ENCODE data around the gene ANAPC15. TPM values are rescaled to one million over a fixed set of nuclear protein-coding genes. Genes with fewer than 3 reads are reported as not detected.

The ANAPC15 gene
- total RNA-seq, 1 experiment from 2014 or later, result 75.4 TPM

DNA sequence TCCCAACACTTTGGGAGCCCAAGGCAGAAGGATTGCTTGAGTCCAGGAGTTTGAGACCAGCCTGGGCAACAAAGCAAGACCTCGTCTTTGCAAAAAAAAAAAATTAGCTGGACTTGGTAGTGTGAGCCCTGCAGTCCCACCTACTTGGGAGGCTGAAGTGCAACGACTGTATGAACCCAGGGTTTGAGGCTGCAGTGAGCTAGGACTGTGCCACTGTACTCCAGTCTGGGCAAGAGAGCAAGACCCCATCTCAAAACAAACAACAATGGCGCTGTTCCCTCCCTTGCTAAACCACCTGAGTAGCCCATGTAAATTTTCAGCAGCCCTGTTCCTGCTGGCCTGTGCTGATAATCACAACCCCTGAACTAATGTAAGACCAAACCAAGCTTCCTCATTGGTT lies 12.5 kb downstream of the ANAPC15 start:
- ChIA-PET POLR2A (no interaction called here), CTCF (interaction anchor here (1.2 to 3.4 kb wide), 3 partner anchors 9 to 139 kb away, joined by 3 to 18 read pairs (median 10); no protein-coding TSS in a partner anchor)
- Mint-ChIP-seq H3K9me3 (no peaks in the 10 kb centered on the region), H3K27ac (no peak overlapping the region), H3K27me3 (ENCODE audit: low read depth) (no peaks in the 10 kb centered on the region), H3K4me1 (peaks cover 27% of the 10 kb centered on the region), H3K36me3 (peaks cover 22% of the 10 kb centered on the region), H3K4me3 (no peak overlapping the region)
- no peak for ATAC-seq
- no peak for TF ChIP-seq JUN (CRISPR knock-in tag; IDR thresholded peaks at IDR 0.05)
- no peak for TF ChIP-seq JAZF1 (CRISPR knock-in tag; IDR thresholded peaks at IDR 0.05)
- TF ChIP-seq TEAD1 (CRISPR knock-in tag; IDR thresholded peaks at IDR 0.05), result no peak
- TF ChIP-seq, protein P1, sequence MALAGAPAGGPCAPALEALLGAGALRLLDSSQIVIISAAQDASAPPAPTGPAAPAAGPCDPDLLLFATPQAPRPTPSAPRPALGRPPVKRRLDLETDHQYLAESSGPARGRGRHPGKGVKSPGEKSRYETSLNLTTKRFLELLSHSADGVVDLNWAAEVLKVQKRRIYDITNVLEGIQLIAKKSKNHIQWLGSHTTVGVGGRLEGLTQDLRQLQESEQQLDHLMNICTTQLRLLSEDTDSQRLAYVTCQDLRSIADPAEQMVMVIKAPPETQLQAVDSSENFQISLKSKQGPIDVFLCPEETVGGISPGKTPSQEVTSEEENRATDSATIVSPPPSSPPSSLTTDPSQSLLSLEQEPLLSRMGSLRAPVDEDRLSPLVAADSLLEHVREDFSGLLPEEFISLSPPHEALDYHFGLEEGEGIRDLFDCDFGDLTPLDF (CRISPR knock-in tag; IDR thresholded peaks at IDR 0.05), result no peak
- no peak for TF ChIP-seq FOXK1 (CRISPR knock-in tag; IDR thresholded peaks at IDR 0.05)
- no peak for TF ChIP-seq RELA (CRISPR knock-in tag; IDR thresholded peaks at IDR 0.05; ENCODE audit: borderline replicate concordance)
- TF ChIP-seq, protein P2, sequence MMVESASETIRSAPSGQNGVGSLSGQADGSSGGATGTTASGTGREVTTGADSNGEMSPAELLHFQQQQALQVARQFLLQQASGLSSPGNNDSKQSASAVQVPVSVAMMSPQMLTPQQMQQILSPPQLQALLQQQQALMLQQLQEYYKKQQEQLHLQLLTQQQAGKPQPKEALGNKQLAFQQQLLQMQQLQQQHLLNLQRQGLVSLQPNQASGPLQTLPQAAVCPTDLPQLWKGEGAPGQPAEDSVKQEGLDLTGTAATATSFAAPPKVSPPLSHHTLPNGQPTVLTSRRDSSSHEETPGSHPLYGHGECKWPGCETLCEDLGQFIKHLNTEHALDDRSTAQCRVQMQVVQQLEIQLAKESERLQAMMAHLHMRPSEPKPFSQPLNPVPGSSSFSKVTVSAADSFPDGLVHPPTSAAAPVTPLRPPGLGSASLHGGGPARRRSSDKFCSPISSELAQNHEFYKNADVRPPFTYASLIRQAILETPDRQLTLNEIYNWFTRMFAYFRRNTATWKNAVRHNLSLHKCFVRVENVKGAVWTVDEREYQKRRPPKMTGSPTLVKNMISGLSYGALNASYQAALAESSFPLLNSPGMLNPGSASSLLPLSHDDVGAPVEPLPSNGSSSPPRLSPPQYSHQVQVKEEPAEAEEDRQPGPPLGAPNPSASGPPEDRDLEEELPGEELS (CRISPR knock-in tag; IDR thresholded peaks at IDR 0.05), result no peak
- no peak for TF ChIP-seq TP53 (CRISPR knock-in tag; IDR thresholded peaks at IDR 0.05)
- TF ChIP-seq, protein P3, sequence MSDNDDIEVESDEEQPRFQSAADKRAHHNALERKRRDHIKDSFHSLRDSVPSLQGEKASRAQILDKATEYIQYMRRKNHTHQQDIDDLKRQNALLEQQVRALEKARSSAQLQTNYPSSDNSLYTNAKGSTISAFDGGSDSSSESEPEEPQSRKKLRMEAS (CRISPR knock-in tag; IDR thresholded peaks at IDR 0.05), result no peak
- no peak for TF ChIP-seq ZNF423 (CRISPR knock-in tag; IDR thresholded peaks at IDR 0.05)
- TF ChIP-seq, protein P4, sequence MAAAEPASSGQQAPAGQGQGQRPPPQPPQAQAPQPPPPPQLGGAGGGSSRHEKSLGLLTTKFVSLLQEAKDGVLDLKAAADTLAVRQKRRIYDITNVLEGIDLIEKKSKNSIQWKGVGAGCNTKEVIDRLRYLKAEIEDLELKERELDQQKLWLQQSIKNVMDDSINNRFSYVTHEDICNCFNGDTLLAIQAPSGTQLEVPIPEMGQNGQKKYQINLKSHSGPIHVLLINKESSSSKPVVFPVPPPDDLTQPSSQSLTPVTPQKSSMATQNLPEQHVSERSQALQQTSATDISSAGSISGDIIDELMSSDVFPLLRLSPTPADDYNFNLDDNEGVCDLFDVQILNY (CRISPR knock-in tag; IDR thresholded peaks at IDR 0.05), result no peak
- no peak for TF ChIP-seq NFYB (CRISPR knock-in tag; conservative IDR thresholded peaks at IDR 0.05; ENCODE audit: low read depth)
- no peak for DNase-seq (ENCODE audit: low spot score)

DNA sequence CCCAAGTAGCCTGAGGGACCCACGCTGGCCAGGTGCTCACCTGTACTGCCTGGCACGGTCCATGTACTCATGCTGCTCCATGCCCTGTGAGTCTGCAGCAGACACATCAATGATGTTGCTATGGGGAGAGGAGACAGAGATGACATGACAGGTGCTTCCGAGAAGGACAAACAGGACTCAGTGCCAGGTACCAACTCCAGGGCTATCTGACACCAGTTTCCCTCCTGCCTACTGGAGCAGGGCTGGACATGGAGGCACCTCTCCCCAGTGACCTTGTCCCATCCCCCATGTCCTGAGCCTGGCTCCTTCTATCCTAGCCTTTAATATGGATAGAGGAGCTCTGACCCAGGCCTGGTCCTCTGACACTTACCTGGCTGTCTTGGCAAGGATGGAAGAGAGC lies 13.8 kb downstream of the ANAPC15 start:
- no peak for DNase-seq (ENCODE audit: low spot score)
- H3K9me3 Mint-ChIP-seq, result no peaks in the 10 kb centered on the region
- no peak overlapping the region for H3K27ac Mint-ChIP-seq
- peaks cover 22% of the 10 kb centered on the region for H3K36me3 Mint-ChIP-seq
- no peak for TF ChIP-seq SMAD4 (CRISPR knock-in tag; IDR thresholded peaks at IDR 0.05)
- no peak for TF ChIP-seq MYBL2 (CRISPR knock-in tag; IDR thresholded peaks at IDR 0.05)
- TF ChIP-seq, protein P5, sequence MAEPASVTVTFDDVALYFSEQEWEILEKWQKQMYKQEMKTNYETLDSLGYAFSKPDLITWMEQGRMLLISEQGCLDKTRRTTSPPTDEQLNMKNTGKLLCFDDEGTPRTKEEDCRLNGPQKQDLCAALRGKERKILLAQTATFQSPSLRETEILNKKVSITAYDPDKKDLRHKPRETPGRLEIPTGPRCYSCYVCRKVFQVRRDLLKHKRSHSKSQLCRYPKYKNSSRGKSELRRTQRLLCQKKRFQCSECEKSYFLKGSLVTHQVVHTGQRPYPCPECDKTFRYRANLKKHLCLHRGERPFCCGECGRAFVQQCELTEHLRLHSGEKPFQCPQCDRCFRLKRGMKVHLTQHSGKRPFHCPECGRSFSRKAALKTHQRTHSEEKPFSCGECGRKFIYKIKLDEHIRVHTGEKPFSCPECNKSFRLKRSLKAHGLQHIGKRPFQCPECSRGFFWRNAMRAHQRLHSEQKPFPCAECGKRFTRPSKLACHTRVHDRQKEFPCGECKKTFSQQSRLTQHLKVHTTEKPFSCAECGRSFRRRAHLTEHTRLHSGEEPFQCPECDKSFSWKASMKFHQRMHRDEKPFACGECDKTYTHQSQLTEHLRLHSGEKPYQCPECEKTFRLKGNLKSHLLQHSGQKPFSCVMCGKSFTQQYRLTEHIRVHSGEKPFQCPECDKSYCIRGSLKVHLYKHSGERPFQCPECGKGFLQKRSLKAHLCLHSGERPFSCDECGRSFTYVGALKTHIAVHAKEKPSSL (CRISPR knock-in tag; conservative IDR thresholded peaks at IDR 0.05), result no peak
- TF ChIP-seq CREB1 (CRISPR knock-in tag; IDR thresholded peaks at IDR 0.05), result no peak
- TF ChIP-seq ZNF232 (CRISPR knock-in tag; IDR thresholded peaks at IDR 0.05), result no peak
- no peak for TF ChIP-seq CBFB (CRISPR knock-in tag; IDR thresholded peaks at IDR 0.05; ENCODE audit: low read depth)
- no peak for TF ChIP-seq ZNF219 (CRISPR knock-in tag; IDR thresholded peaks at IDR 0.05; ENCODE audit: borderline replicate concordance)
- no peak for TF ChIP-seq ZNF263 (CRISPR knock-in tag; IDR thresholded peaks at IDR 0.05; ENCODE audit: low read depth)
- no peak for TF ChIP-seq KAT7 (CRISPR knock-in tag; IDR thresholded peaks at IDR 0.05; ENCODE audit: borderline replicate concordance)
- TF ChIP-seq TP53 (CRISPR knock-in tag; IDR thresholded peaks at IDR 0.05), result no peak
- no peak for TF ChIP-seq MXD4 (CRISPR knock-in tag; IDR thresholded peaks at IDR 0.05; ENCODE audit: borderline replicate concordance)
- no peak for TF ChIP-seq JUN (CRISPR knock-in tag; IDR thresholded peaks at IDR 0.05)
- TF ChIP-seq ATF1 (CRISPR knock-in tag; IDR thresholded peaks at IDR 0.05), result no peak
- TF ChIP-seq TCF7 (CRISPR knock-in tag; IDR thresholded peaks at IDR 0.05; ENCODE audit: low read depth), result no peak
- TF ChIP-seq, protein P6, sequence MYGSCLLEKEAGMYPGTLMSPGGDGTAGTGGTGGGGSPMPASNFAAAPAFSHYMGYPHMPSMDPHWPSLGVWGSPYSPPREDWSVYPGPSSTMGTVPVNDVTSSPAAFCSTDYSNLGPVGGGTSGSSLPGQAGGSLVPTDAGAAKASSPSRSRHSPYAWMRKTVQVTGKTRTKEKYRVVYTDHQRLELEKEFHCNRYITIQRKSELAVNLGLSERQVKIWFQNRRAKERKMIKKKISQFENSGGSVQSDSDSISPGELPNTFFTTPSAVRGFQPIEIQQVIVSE (CRISPR knock-in tag; IDR thresholded peaks at IDR 0.05; ENCODE audit: borderline replicate concordance), result no peak
- TF ChIP-seq FOXJ3 (CRISPR knock-in tag; IDR thresholded peaks at IDR 0.05; ENCODE audit: borderline replicate concordance), result no peak
- TF ChIP-seq NFYB (CRISPR knock-in tag; conservative IDR thresholded peaks at IDR 0.05; ENCODE audit: low read depth), result no peak
- TF ChIP-seq ZNF138 (CRISPR knock-in tag; conservative IDR thresholded peaks at IDR 0.05), result no peak
- H3K4me1 Mint-ChIP-seq, result peaks cover 19% of the 10 kb centered on the region
- ChIA-PET CTCF (interaction anchor here (2.1 kb wide), 1 partner anchor 73 kb away, joined by 10 read pairs; no protein-coding TSS in a partner anchor), POLR2A (no interaction called here)
- ATAC-seq, result no peak
- H3K4me3 Mint-ChIP-seq, result no peak overlapping the region
- H3K27me3 Mint-ChIP-seq (ENCODE audit: low read depth), result no peaks in the 10 kb centered on the region

All from WTC11 (cell line).